GM12872 (cell line): Measurements from ENCODE around the gene ERICH2.
A peak's percentile ranks its signal among the peaks of the same experiment; 100 is the strongest.

Experiments
- TF ChIP-seq, protein P1 (sequence below): IDR thresholded peaks from 3 replicates; pipeline ENCODE4 v1.5.1; 2011; ENCODE audit warnings: low read depth, mild to moderate bottlenecking, low read length, moderate library complexity; ENCODE audit not compliant: insufficient read depth

Gene ERICH2

GRCh38 chr2:170842785-170843184 is 72.6 kb downstream of the ERICH2 start:
- TF ChIP-seq, protein P1, sequence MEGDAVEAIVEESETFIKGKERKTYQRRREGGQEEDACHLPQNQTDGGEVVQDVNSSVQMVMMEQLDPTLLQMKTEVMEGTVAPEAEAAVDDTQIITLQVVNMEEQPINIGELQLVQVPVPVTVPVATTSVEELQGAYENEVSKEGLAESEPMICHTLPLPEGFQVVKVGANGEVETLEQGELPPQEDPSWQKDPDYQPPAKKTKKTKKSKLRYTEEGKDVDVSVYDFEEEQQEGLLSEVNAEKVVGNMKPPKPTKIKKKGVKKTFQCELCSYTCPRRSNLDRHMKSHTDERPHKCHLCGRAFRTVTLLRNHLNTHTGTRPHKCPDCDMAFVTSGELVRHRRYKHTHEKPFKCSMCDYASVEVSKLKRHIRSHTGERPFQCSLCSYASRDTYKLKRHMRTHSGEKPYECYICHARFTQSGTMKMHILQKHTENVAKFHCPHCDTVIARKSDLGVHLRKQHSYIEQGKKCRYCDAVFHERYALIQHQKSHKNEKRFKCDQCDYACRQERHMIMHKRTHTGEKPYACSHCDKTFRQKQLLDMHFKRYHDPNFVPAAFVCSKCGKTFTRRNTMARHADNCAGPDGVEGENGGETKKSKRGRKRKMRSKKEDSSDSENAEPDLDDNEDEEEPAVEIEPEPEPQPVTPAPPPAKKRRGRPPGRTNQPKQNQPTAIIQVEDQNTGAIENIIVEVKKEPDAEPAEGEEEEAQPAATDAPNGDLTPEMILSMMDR = no peak

DNA sequence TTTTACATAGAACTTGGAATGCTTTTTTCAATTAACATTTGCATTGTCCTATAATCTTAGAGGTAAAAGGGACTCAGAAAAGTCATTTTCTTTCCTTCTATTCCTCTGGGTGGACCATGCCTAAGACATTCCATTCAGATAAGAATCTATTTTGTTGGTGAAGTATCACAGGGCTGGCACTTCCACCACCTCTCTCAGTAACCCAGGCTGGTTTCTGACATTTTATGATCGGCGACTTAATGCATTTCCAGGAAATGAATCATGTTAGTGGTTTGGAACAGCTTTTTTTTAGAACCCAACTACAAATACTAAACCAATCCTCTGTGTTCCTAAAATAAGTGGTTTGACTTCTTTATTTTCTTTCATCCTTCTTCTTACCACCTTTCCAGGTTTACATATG is 73.5 kb downstream of the ERICH2 start:
- TF ChIP-seq, protein P1 = no peak

DNA sequence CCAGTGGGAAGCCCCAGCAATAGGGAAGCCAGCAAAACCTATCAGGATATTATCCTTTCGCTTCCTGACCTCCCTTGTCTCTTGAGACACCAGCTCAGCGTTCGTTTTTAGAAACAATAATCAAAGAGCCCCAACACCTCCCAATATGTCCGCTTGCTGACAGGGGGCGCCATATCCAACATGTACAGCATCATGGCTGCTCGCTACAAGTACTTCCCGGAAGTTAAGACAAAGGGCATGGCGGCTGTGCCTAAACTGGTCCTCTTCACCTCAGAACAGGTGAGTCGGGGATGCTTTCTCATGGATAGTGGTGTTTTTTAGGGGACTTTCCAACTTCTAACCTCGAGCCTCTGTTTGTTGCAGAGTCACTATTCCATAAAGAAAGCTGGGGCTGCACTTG is 75.2 kb downstream of the ERICH2 start:
- TF ChIP-seq, protein P1 = peak; percentile 35; the same call in 1 of the 3 replicates

GRCh38 chr2:170846314-170846713 is 76.1 kb downstream of the ERICH2 start:
- TF ChIP-seq, protein P1 = no peak

DNA sequence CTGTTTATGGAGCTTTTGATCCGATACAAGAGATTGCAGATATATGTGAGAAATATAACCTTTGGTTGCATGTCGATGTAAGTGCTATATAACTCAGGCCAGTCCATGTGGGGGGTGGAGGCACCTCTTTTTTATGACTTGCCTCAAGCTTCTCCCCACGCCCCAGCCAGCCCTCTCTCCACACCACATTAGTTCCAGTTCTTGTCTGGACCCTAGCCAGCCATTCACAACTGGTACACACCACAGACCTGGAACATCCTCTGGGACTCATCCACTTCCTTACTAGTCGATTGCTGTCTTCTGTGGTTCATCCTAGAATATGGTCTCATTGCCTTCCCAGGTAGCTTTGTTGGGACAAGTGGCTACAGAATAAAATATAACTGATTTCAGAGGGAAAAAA is 77.5 kb downstream of the ERICH2 start:
- TF ChIP-seq, protein P1 = no peak
